Upper lobe of left lung (tissue), 6 donors: ENCODE results near the gene SHROOM2. TPM values are rescaled to one million over a fixed set of nuclear protein-coding genes. Genes with fewer than 3 reads are reported as not detected.

Experiments used
- ATAC-seq, 2 donors: fragments of 200-7000 bp; cut with Tn5 transposase; one replicate each; pipeline ENCODE4 v1.9.1; 2022; ENCODE audit warnings: mild to moderate bottlenecking in 2 of 2, moderate library complexity in 2 of 2; ENCODE audit not compliant: low FRiP score in 2 of 2
- DNase-seq, 2 donors: peaks; one replicate each; pipeline ENCODE4 v3.0.0-alpha.2; 2019 to 2020
- H3K27ac ChIP-seq, 4 donors: fragments of 200-600 bp; sonication (generic); one replicate each; pipeline ENCODE4 v1.5.1; 2016 to 2019
- H3K27me3 ChIP-seq, 4 donors: fragments of 200-600 bp; sonication (generic); one replicate each; pipeline ENCODE4 v1.5.1; 2017 to 2019
- H3K36me3 ChIP-seq, 4 donors: fragments of 200-600 bp; sonication (generic); one replicate each; pipeline ENCODE4 v1.5.1; 2016 to 2019
- H3K4me1 ChIP-seq, 4 donors: fragments of 200-600 bp; sonication (generic); one replicate each; pipeline ENCODE4 v1.5.1; 2018 to 2019
- H3K4me3 ChIP-seq, 4 donors: fragments of 200-600 bp; sonication (generic); one replicate each; pipeline ENCODE4 v1.5.1; 2017 to 2019; ENCODE audit warnings: mild to moderate bottlenecking in 2 of 4, moderate library complexity in 1 of 4
- H3K9me3 ChIP-seq, 4 donors: fragments of 200-600 bp; sonication (generic); one replicate each; pipeline ENCODE4 v1.5.1; 2018 to 2019
- CTCF ChIP-seq, 6 experiments: fragments of 450-650 bp in 4 of 6; fragments of 200-600 bp in 2 of 6; sonication (generic) in 2 of 6; IDR thresholded peaks; one replicate each; pipeline ENCODE4 v1.5.1; 2016 to 2019; ENCODE audit warnings: antibody characterized with exemption in 6 of 6
- EP300 ChIP-seq, 4 donors: sonication (generic); formaldehyde crosslinking; IDR thresholded peaks; one replicate each; pipeline ENCODE4 v1.5.1; 2017; ENCODE audit warnings: antibody characterized with exemption in 4 of 4, control low read depth in 2 of 4
- POLR2A ChIP-seq, 4 donors: fragments of 450-650 bp; IDR thresholded peaks; one replicate each; pipeline ENCODE4 v1.5.1; 2016 to 2017; ENCODE audit warnings: antibody characterized with exemption in 4 of 4, mild to moderate bottlenecking in 2 of 4
- POLR2AphosphoS5 ChIP-seq, 2 donors: sonication (generic); formaldehyde crosslinking; IDR thresholded peaks; one replicate each; pipeline ENCODE4 v1.5.1; 2017; ENCODE audit warnings: antibody characterized with exemption in 2 of 2
- WGBS, 2 donors: methylation state at CpG; one replicate each; pipeline ENCODE4 v1.1.5; 2017 to 2018; 5-methylcytosine and 5-hydroxymethylcytosine counted together
- total RNA-seq, 6 donors: library from RNA; depleted of rRNA in 4 of 6; stranded (reverse); fragments of >200 nt in 4 of 6; gene quantifications; one replicate each; pipeline versions ENCODE4 v1.1.0 to v1.2.1, GENCODE V29; 2016 to 2021
- donor health status: DM: no; HTN: no; CAD: no; lungs with moderate emphysema.
- donor health status: DM: no; HTN: yes; CAD: no; lungs with severe emphysema.

SHROOM2 gene
- total RNA-seq, 6 donors from 2014 or later, result 6.6 to 22.9 (median 11.5) TPM

- Histone ChIP-seq H3K4me3 (no peak overlapping the region), H3K27ac (no peak overlapping the region), H3K27me3 (no peaks in the 10 kb centered on the region), H3K4me1 (no peaks in the 10 kb centered on the region), H3K9me3 (no peaks in the 10 kb centered on the region), H3K36me3 (no peaks in the 10 kb centered on the region)
- DNase-seq (no peak), ATAC-seq (peak in 1 of 2 donors; percentile 12)
- 80 to 100% methylated on average over 1 to 17 of the region's 17 CpGs for WGBS, 2 donors
- TF ChIP-seq POLR2A (IDR thresholded peaks at IDR 0.05) (no peak), EP300 (IDR thresholded peaks at IDR 0.05) (no peak), CTCF (IDR thresholded peaks at IDR 0.05) (no peak), POLR2AphosphoS5 (IDR thresholded peaks at IDR 0.05) (no peak)
Observed at GRCh38 chrX:9848718-9849479, 62.7 kb downstream of the SHROOM2 start.

GRCh38 chrX:9851890-9852289 lies 65.7 kb downstream of the SHROOM2 start:
- Histone ChIP-seq H3K4me1 (no peaks in the 10 kb centered on the region), H3K27ac (no peak overlapping the region), H3K9me3 (no peaks in the 10 kb centered on the region), H3K36me3 (no peaks in the 10 kb centered on the region), H3K27me3 (no peaks in the 10 kb centered on the region), H3K4me3 (no peak overlapping the region)
- TF ChIP-seq POLR2A (IDR thresholded peaks at IDR 0.05), result no peak
- no peak for TF ChIP-seq EP300 (IDR thresholded peaks at IDR 0.05)
- TF ChIP-seq CTCF (IDR thresholded peaks at IDR 0.05), result no peak
- no peak for TF ChIP-seq POLR2AphosphoS5 (IDR thresholded peaks at IDR 0.05)
- DNase-seq, result no peak
- WGBS, 2 donors, result 71 to 77% methylated on average over 4 to 6 of the region's 6 CpGs
- ATAC-seq, result no peak

GRCh38 chrX:9853307-9853706 lies 67.1 kb downstream of the SHROOM2 start:
- Histone ChIP-seq H3K9me3 (no peaks in the 10 kb centered on the region), H3K27ac (peak overlapping the region in 1 of 4 donors; percentile 22), H3K4me3 (no peak overlapping the region), H3K27me3 (no peaks in the 10 kb centered on the region), H3K36me3 (no peaks in the 10 kb centered on the region), H3K4me1 (peaks cover 0 to 3% (median 0%) of the 10 kb centered on the region in 4 donors)
- no peak for DNase-seq
- 59 to 74% methylated on average over 3 to 4 of the region's 4 CpGs for WGBS, 2 donors
- TF ChIP-seq POLR2A (IDR thresholded peaks at IDR 0.05) (no peak), CTCF (IDR thresholded peaks at IDR 0.05) (no peak), EP300 (IDR thresholded peaks at IDR 0.05) (no peak), POLR2AphosphoS5 (IDR thresholded peaks at IDR 0.05) (no peak)
- ATAC-seq, result no peak

- TF ChIP-seq EP300 (IDR thresholded peaks at IDR 0.05) (no peak), CTCF (IDR thresholded peaks at IDR 0.05) (no peak), POLR2A (IDR thresholded peaks at IDR 0.05) (no peak), POLR2AphosphoS5 (IDR thresholded peaks at IDR 0.05) (no peak)
- no peaks in the 10 kb centered on the region for H3K27me3 ChIP-seq
- no peaks in the 10 kb centered on the region for H3K9me3 ChIP-seq
- H3K4me1 ChIP-seq, result peaks cover 0 to 3% (median 0%) of the 10 kb centered on the region in 4 donors
- no peak for ATAC-seq
- DNase-seq, result no peak
- no peak overlapping the region for H3K4me3 ChIP-seq
- 52 to 80% methylated on average over 7 to 14 of the region's 14 CpGs for WGBS, 2 donors
- no peaks in the 10 kb centered on the region for H3K36me3 ChIP-seq
- H3K27ac ChIP-seq, result peak overlapping the region in 2 of 4 donors; percentile 37 to 73
Observed at GRCh38 chrX:9855561-9856283, 69.5 kb downstream of the SHROOM2 start.
